ENCODE measurements around the gene SUSD3. TPM values are rescaled to one million over a fixed set of nuclear protein-coding genes. Genes with fewer than 3 reads are reported as not detected.

The SUSD3 gene
- total and polyA plus RNA-seq, 2 of the 8 experiments (the other 6 are each of a cell fraction or from before 2014, with no cell fraction given): 5.5 to 35.4 TPM

GRCh38 chr9:93105620-93106019 lies 47.1 kb downstream of the SUSD3 start:
- 90% methylated on average over 1 of the region's 1 CpG; no CpG with 5 or more reads in 1 of the 2 experiments for WGBS, 2 experiments (ENCODE audit: extremely low coverage in 1 of 2, insufficient coverage in 1 of 2, insufficient read length in 1 of 2, insufficient replicate concordance in 2 of 2, low coverage in 1 of 2, low lambda C conversion rate in 2 of 2, missing lambda C conversion rate in 1 of 2)
- Histone ChIP-seq H3K23ac (ENCODE audit: insufficient read length) (no peak overlapping the region), H3K14ac (ENCODE audit: insufficient read length) (no peak overlapping the region), H3K27ac (ENCODE audit: low read depth, low read length) (no peak overlapping the region), H3K4ac (replicated peaks; ENCODE audit: insufficient read length, low read depth, low read length) (no peak overlapping the region), H4K8ac (ENCODE audit: extremely low read depth, insufficient read depth, low read length) (no peak overlapping the region), H3K79me2 (ENCODE audit: control insufficient read depth in 1 of 2, insufficient read depth in 2 of 2, low read length in 2 of 2) (peaks cover 0 to 2% of the 10 kb centered on the region in 2 experiments; a peak in 1 of 4 replicates), H3K23me2 (ENCODE audit: low read depth, low read length) (no peaks in the 10 kb centered on the region), H2BK12ac (ENCODE audit: low read depth, low read length) (no peak overlapping the region), H3K4me3 (ENCODE audit: extremely low read depth in 1 of 4, insufficient read depth in 2 of 4, low read depth in 3 of 4, low read length in 4 of 4) (no peak overlapping the region), H2BK15ac (ENCODE audit: low read length) (no peak overlapping the region), H2BK20ac (ENCODE audit: low read length) (no peak overlapping the region), H3K4me2 (ENCODE audit: insufficient read depth in 1 of 2, low read depth in 2 of 2, low read length in 2 of 2) (no peak overlapping the region), H2AFZ (ENCODE audit: low read length) (no peak overlapping the region), H3K56ac (replicated peaks; ENCODE audit: insufficient read length, low read depth, low read length) (no peak overlapping the region), H2AK5ac (ENCODE audit: low read depth, low read length) (no peak overlapping the region), H4K20me1 (replicated peaks in 1 of 2; ENCODE audit: control insufficient read depth in 1 of 2, insufficient read depth in 2 of 2, low read length in 2 of 2) (peaks cover 0 to 8% of the 10 kb centered on the region in 2 experiments), H3K4me1 (replicated peaks in 1 of 4; ENCODE audit: control insufficient read depth in 3 of 4, insufficient read depth in 4 of 4, low read length in 3 of 4) (no peaks in the 10 kb centered on the region), H3K36me3 (ENCODE audit: control insufficient read depth in 2 of 4, insufficient read depth in 4 of 4, low read length in 3 of 4) (no peaks in the 10 kb centered on the region), H2BK5ac (ENCODE audit: low read depth, low read length) (no peak overlapping the region), H2BK120ac (replicated peaks; ENCODE audit: low read depth, low read length) (no peak overlapping the region), H4K91ac (replicated peaks; ENCODE audit: insufficient read length, low read length) (no peak overlapping the region), H3K18ac (ENCODE audit: extremely low read depth, low read length) (no peak overlapping the region), H3K9me3 (ENCODE audit: insufficient read depth in 2 of 2, low read depth in 1 of 2, low read length in 1 of 2) (no peaks in the 10 kb centered on the region), H3K79me1 (ENCODE audit: low read depth, low read length) (no peaks in the 10 kb centered on the region), H3K27me3 (replicated peaks in 1 of 4; ENCODE audit: control insufficient read depth in 3 of 4, extremely low read depth in 1 of 4, insufficient read depth in 3 of 4, low read length in 3 of 4) (no peaks in the 10 kb centered on the region), H3K9ac (replicated peaks in 1 of 4; ENCODE audit: extremely low read depth in 1 of 4, low read depth in 3 of 4, low read length in 3 of 4) (no peak overlapping the region), H4K5ac (ENCODE audit: insufficient read length, low read depth, low read length) (no peak overlapping the region)
- DNase-seq (ENCODE audit: low read depth in 1 of 2, low spot score in 2 of 2): no peak
- no peak for FAIRE-seq
- POLR2A ChIA-PET (ENCODE audit: partially characterized antibody): interaction anchor here (0.6 to 0.7 kb wide), 2 partner anchors 72 to 409 kb away, joined by 3 read pairs; no protein-coding TSS in a partner anchor
- CTCF ChIA-PET (ENCODE audit: partially characterized antibody): interaction anchor here (0.6 to 8.8 kb wide), 6 partner anchors 14 to 1172 kb away, joined by 3 to 96 read pairs (median 3); no protein-coding TSS in a partner anchor
- TF ChIP-seq SIX5 (IDR thresholded peaks at IDR 0.05; ENCODE audit: low read depth, low read length): no peak
- no peak for TF ChIP-seq CBX5 (IDR thresholded peaks at IDR 0.05; ENCODE audit: low read depth, low read length)
- no peak for TF ChIP-seq SAP30 (IDR thresholded peaks at IDR 0.05; ENCODE audit: insufficient read depth, insufficient replicate concordance, low read length)
- TF ChIP-seq PHF8 (conservative IDR thresholded peaks at IDR 0.05; ENCODE audit: low read depth, low read length): no peak
- TF ChIP-seq TEAD4 (IDR thresholded peaks at IDR 0.05; ENCODE audit: low read depth, low read length): no peak
- no peak for TF ChIP-seq SIRT6 (IDR thresholded peaks at IDR 0.05; ENCODE audit: low read length)
- TF ChIP-seq ATF2 (IDR thresholded peaks at IDR 0.05; ENCODE audit: low read length): no peak
- TF ChIP-seq BACH1 (IDR thresholded peaks at IDR 0.05; ENCODE audit: low read length): no peak
- TF ChIP-seq YY1 (IDR thresholded peaks at IDR 0.05; ENCODE audit: low read depth, low read length): no peak
- no peak for TF ChIP-seq CHD2 (IDR thresholded peaks at IDR 0.05; ENCODE audit: low read length)
- no peak for TF ChIP-seq TAF1 (IDR thresholded peaks at IDR 0.05; ENCODE audit: low read depth, low read length)
- TF ChIP-seq TCF12 (IDR thresholded peaks at IDR 0.05; ENCODE audit: low read depth, low read length): no peak
- TF ChIP-seq CTBP2 (IDR thresholded peaks at IDR 0.05; ENCODE audit: borderline replicate concordance, insufficient read depth, insufficient read length, low read length): no peak
- TF ChIP-seq KDM5A (IDR thresholded peaks at IDR 0.05; ENCODE audit: low read length): no peak

Data from H1 (cell line).